BE2C (cell line): Measurements from ENCODE around the gene PPP1R13L.

ENCODE experiments used
- DNase-seq: peaks from one replicate; pipeline ENCODE4 v3.0.0-alpha.2; 2020
- H3K27me3 ChIP-seq: fragments of 250-450 bp; sonication (Bioruptor Pico); 2 replicates; pipeline ENCODE4 v1.5.1; 2020; ENCODE audit warnings: mild to moderate bottlenecking
- H3K36me3 ChIP-seq: fragments of 250-450 bp; sonication (Bioruptor Pico); 2 replicates; pipeline ENCODE4 v1.5.1; 2020; ENCODE audit warnings: mild to moderate bottlenecking
- H3K4me1 ChIP-seq: fragments of 250-450 bp; sonication (Bioruptor Pico); 2 replicates; pipeline ENCODE4 v1.5.1; 2020
- H3K4me3 ChIP-seq: 2 replicates; pipeline ENCODE4 v1.5.1; 2011; ENCODE audit warnings: low read depth, low read length
- H3K9me3 ChIP-seq: fragments of 250-450 bp; sonication (Bioruptor Pico); 2 replicates; pipeline ENCODE4 v1.5.1; 2020
- TF ChIP-seq, protein P1 (sequence below): IDR thresholded peaks from 2 replicates; pipeline ENCODE4 v1.5.1; 2012; ENCODE audit warnings: mild to moderate bottlenecking, low read depth, low read length

PPP1R13L gene

DNA sequence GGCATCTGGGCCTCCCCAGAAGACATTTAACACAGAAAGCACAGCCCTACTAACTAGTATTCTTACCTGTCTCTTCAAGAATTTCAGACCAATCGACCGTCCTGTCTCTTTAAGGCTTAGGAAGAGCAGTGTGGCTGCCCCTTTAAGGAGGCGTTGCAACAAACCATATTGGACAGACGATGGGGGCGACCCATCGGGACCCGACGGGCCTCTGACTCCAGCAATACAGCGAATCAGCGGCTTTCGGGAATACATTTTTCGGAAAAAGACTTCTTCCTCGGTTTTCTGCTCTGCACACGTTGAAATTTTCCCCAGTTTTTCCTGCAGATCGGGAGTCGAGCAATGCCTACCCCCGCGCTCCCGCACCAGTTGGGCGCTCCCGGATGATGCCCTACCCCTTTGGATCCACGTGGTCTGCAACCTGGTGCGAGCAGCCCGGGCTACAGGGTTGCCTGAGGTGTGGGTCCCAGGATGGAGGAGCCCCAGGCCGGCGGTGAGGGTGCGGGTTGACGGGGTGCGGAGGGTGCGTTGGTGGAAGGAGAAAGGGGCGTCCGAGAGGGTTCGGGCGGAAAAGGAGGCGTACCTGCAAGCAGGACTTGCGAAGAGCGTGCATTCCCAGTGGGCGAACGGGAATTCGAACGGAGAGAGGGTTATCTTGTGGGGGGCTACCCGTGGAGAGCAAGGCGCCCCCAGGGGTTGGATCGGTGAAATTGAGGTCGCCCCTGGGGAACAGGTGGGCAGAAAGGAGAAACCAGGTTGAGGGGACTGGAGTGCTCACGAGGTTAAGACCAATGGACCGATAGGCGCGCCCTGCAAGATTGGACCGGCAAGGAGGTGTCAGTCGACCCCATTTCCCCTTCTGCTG is 1.6 kb upstream of the PPP1R13L start, which contains the start of gene POLR1G:
TSS of gene POLR1G (plus strand) at position 419 of the 865 bp plus-strand sequence. CDS start at position 472, 53 bp downstream.
- peaks cover 7% of the 10 kb centered on the region; the same call in 1 of the 2 replicates for H3K27me3 ChIP-seq
- peak within 1 kb of the TSS; percentile 89 for H3K4me3 ChIP-seq
- DNase-seq, result peak; percentile 86
- TF ChIP-seq, protein P1, sequence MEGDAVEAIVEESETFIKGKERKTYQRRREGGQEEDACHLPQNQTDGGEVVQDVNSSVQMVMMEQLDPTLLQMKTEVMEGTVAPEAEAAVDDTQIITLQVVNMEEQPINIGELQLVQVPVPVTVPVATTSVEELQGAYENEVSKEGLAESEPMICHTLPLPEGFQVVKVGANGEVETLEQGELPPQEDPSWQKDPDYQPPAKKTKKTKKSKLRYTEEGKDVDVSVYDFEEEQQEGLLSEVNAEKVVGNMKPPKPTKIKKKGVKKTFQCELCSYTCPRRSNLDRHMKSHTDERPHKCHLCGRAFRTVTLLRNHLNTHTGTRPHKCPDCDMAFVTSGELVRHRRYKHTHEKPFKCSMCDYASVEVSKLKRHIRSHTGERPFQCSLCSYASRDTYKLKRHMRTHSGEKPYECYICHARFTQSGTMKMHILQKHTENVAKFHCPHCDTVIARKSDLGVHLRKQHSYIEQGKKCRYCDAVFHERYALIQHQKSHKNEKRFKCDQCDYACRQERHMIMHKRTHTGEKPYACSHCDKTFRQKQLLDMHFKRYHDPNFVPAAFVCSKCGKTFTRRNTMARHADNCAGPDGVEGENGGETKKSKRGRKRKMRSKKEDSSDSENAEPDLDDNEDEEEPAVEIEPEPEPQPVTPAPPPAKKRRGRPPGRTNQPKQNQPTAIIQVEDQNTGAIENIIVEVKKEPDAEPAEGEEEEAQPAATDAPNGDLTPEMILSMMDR, result no peak
- H3K4me1 ChIP-seq, result no peaks in the 10 kb centered on the region; the same call in none of the 2 replicates
- H3K36me3 ChIP-seq, result peaks cover 32% of the 10 kb centered on the region
- no peaks in the 10 kb centered on the region for H3K9me3 ChIP-seq

DNA sequence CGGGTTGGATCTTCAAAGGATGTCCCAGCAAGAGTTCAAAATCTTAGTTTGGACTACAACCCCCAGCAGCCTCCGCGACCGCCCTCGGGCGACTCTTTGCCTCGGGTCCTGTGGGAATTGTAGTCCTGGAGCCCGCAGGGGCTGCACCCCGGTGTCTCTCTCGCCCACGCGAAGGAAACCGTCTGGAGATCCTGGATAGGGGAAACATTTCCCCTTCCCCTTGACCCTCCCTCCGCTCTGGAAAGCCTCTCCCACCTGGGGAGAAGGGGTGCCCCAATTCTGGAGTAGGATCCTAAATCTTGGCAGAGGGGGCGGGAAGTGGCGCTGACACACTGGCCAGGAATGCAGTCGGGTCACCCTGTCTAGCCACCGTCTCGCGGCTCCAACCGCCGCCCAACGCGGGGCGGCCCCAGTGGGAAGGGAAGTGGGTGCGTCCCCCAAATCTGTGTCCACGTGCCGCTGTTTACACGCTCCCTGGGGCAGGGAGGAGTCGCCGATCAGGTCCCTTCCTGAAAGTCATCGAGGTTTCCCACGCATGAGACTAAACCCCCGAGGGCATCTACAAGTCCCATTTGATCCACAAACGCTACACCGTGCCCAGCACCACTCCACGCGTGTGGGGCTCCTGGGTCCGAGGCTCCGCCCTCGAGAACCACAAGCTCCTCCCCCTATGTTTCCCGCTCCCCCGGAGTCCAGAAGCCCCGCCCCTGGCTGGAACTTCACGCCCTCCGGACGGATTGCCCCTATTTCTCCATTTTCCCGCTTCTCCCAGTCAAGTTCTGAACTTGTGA is 761 bp upstream of the PPP1R13L start:
- DNase-seq, result peak; percentile 89
- Histone ChIP-seq H3K27me3 (peaks cover 7% of the 10 kb centered on the region; the same call in 1 of the 2 replicates), H3K36me3 (peaks cover 24% of the 10 kb centered on the region), H3K4me1 (no peaks in the 10 kb centered on the region; the same call in none of the 2 replicates), H3K4me3 (peak overlapping the region; percentile 89), H3K9me3 (no peaks in the 10 kb centered on the region)
- TF ChIP-seq, protein P1, result no peak

- H3K36me3 ChIP-seq, result peaks cover 13% of the 10 kb centered on the region
- H3K4me3 ChIP-seq, result no peak overlapping the region
- TF ChIP-seq, protein P1, result peak; percentile 47; the same call in 1 of the 2 replicates
- peak; percentile 49 for DNase-seq
- H3K9me3 ChIP-seq, result no peaks in the 10 kb centered on the region
- H3K27me3 ChIP-seq, result peaks cover 7% of the 10 kb centered on the region; the same call in 1 of the 2 replicates
- no peaks in the 10 kb centered on the region; the same call in none of the 2 replicates for H3K4me1 ChIP-seq
Observed at GRCh38 chr19:45403781-45404556, 900 bp downstream of the PPP1R13L start.

DNA sequence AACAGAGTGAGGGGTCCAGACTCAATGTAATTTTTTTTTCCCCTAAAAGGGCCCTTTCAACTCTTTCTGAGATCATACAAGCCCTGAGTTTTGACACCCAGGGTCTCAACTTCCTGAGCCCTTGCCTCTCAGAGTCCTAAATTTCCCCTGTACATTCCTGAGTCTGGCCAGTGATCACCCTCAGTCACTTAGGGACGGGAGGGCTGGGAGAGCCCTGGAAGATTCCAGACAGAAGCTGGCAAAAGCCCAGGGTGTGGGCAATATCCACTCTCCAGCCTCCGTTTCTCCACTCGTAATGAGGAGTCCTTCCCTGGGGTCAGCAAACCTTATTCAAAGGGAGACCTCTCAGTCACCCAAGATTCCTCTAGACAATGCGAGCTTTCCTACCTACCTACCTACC is 1.6 kb downstream of the PPP1R13L start:
- H3K27me3 ChIP-seq, result peaks cover 7% of the 10 kb centered on the region; the same call in 1 of the 2 replicates
- H3K4me3 ChIP-seq, result no peak overlapping the region
- TF ChIP-seq, protein P1, result no peak
- no peak for DNase-seq
- H3K4me1 ChIP-seq, result no peaks in the 10 kb centered on the region; the same call in none of the 2 replicates
- H3K9me3 ChIP-seq, result no peaks in the 10 kb centered on the region
- peaks cover 6% of the 10 kb centered on the region for H3K36me3 ChIP-seq

GRCh38 chr19:45402298-45403061 is 2.4 kb downstream of the PPP1R13L start:
- peaks cover 3% of the 10 kb centered on the region; the same call in 1 of the 2 replicates for H3K36me3 ChIP-seq
- TF ChIP-seq, protein P1, result peak; percentile 82
- no peaks in the 10 kb centered on the region for H3K9me3 ChIP-seq
- H3K4me3 ChIP-seq, result peak overlapping the region; percentile 20
- H3K27me3 ChIP-seq, result peaks cover 7% of the 10 kb centered on the region; the same call in 1 of the 2 replicates
- no peaks in the 10 kb centered on the region; the same call in none of the 2 replicates for H3K4me1 ChIP-seq
- peak; percentile 78 for DNase-seq
